GM23248 (cell line): ENCODE data around the gene HOMEZ. TPM values are rescaled to one million over a fixed set of nuclear protein-coding genes. Genes with fewer than 3 reads are reported as not detected.

ENCODE experiments used
- DNase-seq: peaks from one replicate; pipeline ENCODE4 v3.0.0-alpha.2; 2015
- H2AFZ ChIP-seq: fragments of 200-600 bp; sonication (generic); 2 replicates; pipeline ENCODE4 v1.6.1; 2016; ENCODE audit warnings: antibody characterized with exemption
- H3F3A ChIP-seq: fragments of 200-600 bp; sonication (generic); 2 replicates; pipeline ENCODE4 v1.6.1; 2016; ENCODE audit warnings: mild to moderate bottlenecking, antibody characterized with exemption, mixed run types; ENCODE audit not compliant: insufficient read depth
- H3K27ac ChIP-seq: fragments of 200-600 bp; sonication (generic); 2 replicates; pipeline ENCODE4 v1.5.1; 2016; ENCODE audit warnings: mild to moderate bottlenecking
- H3K27me3 ChIP-seq: fragments of 200-600 bp; sonication (generic); replicated peaks from 2 replicates; pipeline ENCODE4 v1.6.1; 2016; ENCODE audit warnings: mild to moderate bottlenecking; ENCODE audit not compliant: insufficient read depth
- H3K36me3 ChIP-seq: fragments of 200-600 bp; sonication (generic); 2 replicates; pipeline ENCODE4 v1.6.1; 2016; ENCODE audit warnings: low read depth, mild to moderate bottlenecking
- H3K4me1 ChIP-seq: fragments of 200-600 bp; sonication (generic); 2 replicates; pipeline ENCODE4 v1.6.1; 2016; ENCODE audit warnings: mild to moderate bottlenecking; ENCODE audit not compliant: insufficient read depth
- H3K4me2 ChIP-seq: fragments of 200-600 bp; sonication (generic); one replicate; pipeline ENCODE4 v1.6.1; 2016; ENCODE audit warnings: mild to moderate bottlenecking; ENCODE audit not compliant: unreplicated experiment
- H3K4me3 ChIP-seq: fragments of 200-600 bp; sonication (generic); 2 replicates; pipeline ENCODE4 v1.5.1; 2016; ENCODE audit warnings: mild to moderate bottlenecking
- H3K79me2 ChIP-seq: fragments of 200-600 bp; sonication (generic); 2 replicates; pipeline ENCODE4 v1.6.1; 2016; ENCODE audit warnings: mild to moderate bottlenecking; ENCODE audit not compliant: insufficient read depth
- H3K9ac ChIP-seq: fragments of 200-600 bp; sonication (generic); 2 replicates; pipeline ENCODE4 v1.6.1; 2016; ENCODE audit warnings: mild to moderate bottlenecking
- H3K9me2 ChIP-seq: fragments of 200-600 bp; sonication (generic); 2 replicates; pipeline ENCODE4 v1.6.1; 2016; ENCODE audit warnings: mixed run types, mild to moderate bottlenecking, moderate library complexity; ENCODE audit not compliant: insufficient read depth
- H3K9me3 ChIP-seq: fragments of 200-600 bp; sonication (generic); one replicate; pipeline ENCODE4 v1.6.1; 2017; ENCODE audit warnings: low read depth
- H4K20me1 ChIP-seq: fragments of 200-600 bp; sonication (generic); 2 replicates; pipeline ENCODE4 v1.6.0; 2016; ENCODE audit not compliant: insufficient read depth
- EZH2 ChIP-seq: fragments of 200-600 bp; sonication (generic); IDR thresholded peaks from 2 replicates; pipeline ENCODE4 v1.6.1; 2018; ENCODE audit warnings: antibody characterized with exemption, mild to moderate bottlenecking; ENCODE audit not compliant: insufficient read depth, poor library complexity, severe bottlenecking
- EZH2phosphoT487 ChIP-seq: fragments of 200-600 bp; sonication (generic); IDR thresholded peaks from 2 replicates; pipeline ENCODE4 v1.6.1; 2018; ENCODE audit warnings: antibody characterized with exemption, moderate library complexity, mild to moderate bottlenecking, low read depth; ENCODE audit not compliant: insufficient read depth
- WGBS, 2 experiments: methylation state at CpG; one replicate each; pipeline ENCODE4 v1.1.6; 2015 to 2017; ENCODE audit warnings: low lambda C conversion rate in 2 of 2, low coverage in 1 of 2; ENCODE audit errors: missing lambda C conversion rate in 2 of 2; 5-methylcytosine and 5-hydroxymethylcytosine counted together
- in situ Hi-C: fragments of 300-500 bp; cut with MboI; formaldehyde crosslinking; loops from 2 replicates; pipeline ENCODE4 v1.15.0; 2020
- polyA plus RNA-seq: library from polyadenylated mRNA; unstranded; fragments of >200 nt; fragmentation: Nextera tagmentation; extraction: Ambion mirVana; gene quantifications from 2 replicates; pipeline ENCODE4 v1.2.1, GENCODE V29; 2016
- total RNA-seq: library from RNA; depleted of rRNA; stranded (reverse); fragments of >200 nt; shearing (Covaris generic); gene quantifications from 2 replicates; pipeline ENCODE4 v1.2.3, GENCODE V29; 2014

The HOMEZ gene
- total and polyA plus RNA-seq, 2 experiments from 2014 or later, result 5.8 to 7.6 TPM

GRCh38 chr14:23308721-23309445 lies 23.0 kb upstream of the HOMEZ start:
- WGBS, 2 experiments, result 79 to 87% methylated on average over 17 of the region's 17 CpGs
- DNase-seq, result no peak
- H3K79me2 ChIP-seq, result peaks cover 73% of the 10 kb centered on the region
- H3K27ac ChIP-seq, result no peak overlapping the region
- peak overlapping the region; percentile 97; the same call in 1 of the 2 replicates for H3K9ac ChIP-seq
- peaks cover 28% of the 10 kb centered on the region for H3K36me3 ChIP-seq
- TF ChIP-seq EZH2 (no peak), EZH2phosphoT487 (no peak)
- H3K4me3 ChIP-seq, result peak overlapping the region; percentile 98; the same call in 1 of the 2 replicates
- H3F3A ChIP-seq, result peaks cover 23% of the 10 kb centered on the region; the same call in 1 of the 2 replicates
- no peaks in the 10 kb centered on the region for H3K9me2 ChIP-seq
- H2AFZ ChIP-seq, result no peak overlapping the region
- H3K9me3 ChIP-seq, result no peaks in the 10 kb centered on the region
- H3K4me2 ChIP-seq, result peak overlapping the region; percentile 100
- in situ Hi-C loops, result no loop called here
- H4K20me1 ChIP-seq, result 0 out of 2 replicates have a peak, but pooled peaks cover 4% of the 10 kb centered on the region
- H3K27me3 ChIP-seq, result no peaks in the 10 kb centered on the region
- H3K4me1 ChIP-seq, result peaks cover 22% of the 10 kb centered on the region

GRCh38 chr14:23307687-23308644 lies 22.0 kb upstream of the HOMEZ start:
- peaks cover 22% of the 10 kb centered on the region for H3K4me1 ChIP-seq
- peaks cover 19% of the 10 kb centered on the region; the same call in 1 of the 2 replicates for H3F3A ChIP-seq
- H3K27me3 ChIP-seq, result no peaks in the 10 kb centered on the region
- TF ChIP-seq EZH2, result no peak
- no peak for TF ChIP-seq EZH2phosphoT487
- H3K9me3 ChIP-seq, result no peaks in the 10 kb centered on the region
- H3K9me2 ChIP-seq, result no peaks in the 10 kb centered on the region
- H3K4me2 ChIP-seq, result peak overlapping the region; percentile 100
- H3K79me2 ChIP-seq, result peaks cover 64% of the 10 kb centered on the region
- 74 to 77% methylated on average over 22 of the region's 22 CpGs for WGBS, 2 experiments
- H3K36me3 ChIP-seq, result peaks cover 24% of the 10 kb centered on the region
- peak overlapping the region; percentile 85; the same call in 1 of the 2 replicates for H3K27ac ChIP-seq
- peak overlapping the region; percentile 98 for H3K4me3 ChIP-seq
- H3K9ac ChIP-seq, result peak overlapping the region; percentile 97
- in situ Hi-C loops, result no loop called here
- H2AFZ ChIP-seq, result no peak overlapping the region
- H4K20me1 ChIP-seq, result 0 out of 2 replicates have a peak, but pooled peaks cover 4% of the 10 kb centered on the region
- peak; percentile 60 for DNase-seq

- H2AFZ ChIP-seq, result peak overlapping the region; percentile 95
- H4K20me1 ChIP-seq, result 0 out of 2 replicates have a peak, but pooled peaks cover 4% of the 10 kb centered on the region
- DNase-seq, result no peak
- H3K27me3 ChIP-seq, result no peaks in the 10 kb centered on the region
- H3K9ac ChIP-seq, result peak overlapping the region; percentile 97
- peak overlapping the region; percentile 100 for H3K4me2 ChIP-seq
- in situ Hi-C loops, result no loop called here
- TF ChIP-seq EZH2, result no peak
- TF ChIP-seq EZH2phosphoT487, result no peak
- 0 to 1% methylated on average over 5 of the region's 5 CpGs for WGBS, 2 experiments
- peaks cover 22% of the 10 kb centered on the region for H3K4me1 ChIP-seq
- peaks cover 20% of the 10 kb centered on the region for H3K36me3 ChIP-seq
- H3K9me2 ChIP-seq, result no peaks in the 10 kb centered on the region
- H3K27ac ChIP-seq, result peak overlapping the region; percentile 85
- H3K9me3 ChIP-seq, result no peaks in the 10 kb centered on the region
- H3K79me2 ChIP-seq, result peaks cover 55% of the 10 kb centered on the region
- H3F3A ChIP-seq, result peaks cover 11% of the 10 kb centered on the region; the same call in 1 of the 2 replicates
- peak overlapping the region; percentile 98 for H3K4me3 ChIP-seq
Measured at GRCh38 chr14:23307146-23307530, 21.2 kb upstream of the HOMEZ start.
